ENCODE measurements around the gene CES4A. TPM values are rescaled to one million over a fixed set of nuclear protein-coding genes. Genes with fewer than 3 reads are reported as not detected.

CES4A gene
- total RNA-seq, 1 experiment from 2014 or later = 1.9 TPM

DNA sequence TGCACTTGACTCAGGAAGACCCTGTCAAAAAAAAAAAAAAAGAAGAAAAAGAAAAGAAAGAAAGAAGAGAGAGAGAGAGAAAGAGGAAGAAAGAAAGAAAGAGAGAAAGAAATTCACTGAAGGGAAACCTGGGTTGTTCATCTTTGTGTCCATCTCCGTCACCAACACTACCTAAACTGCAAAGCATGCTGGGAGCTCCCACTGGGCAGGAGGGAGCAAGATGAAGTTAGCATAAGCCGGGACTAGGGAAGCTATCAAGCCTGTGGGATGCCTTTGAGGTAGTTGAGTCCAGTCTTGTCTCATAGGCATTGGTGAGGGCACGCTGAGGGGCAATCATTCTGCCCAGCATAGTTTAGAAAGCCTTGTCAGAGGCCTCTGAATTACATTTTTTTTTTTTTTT is 32.9 kb downstream of the CES4A start:
- Histone ChIP-seq H3K23ac (ENCODE audit: insufficient read length, low read depth, low read length) (no peak overlapping the region), H4K8ac (replicated peaks; ENCODE audit: insufficient read length, low read depth, low read length) (no peak overlapping the region), H3K4me1 (ENCODE audit: insufficient read depth, low read length) (no peaks in the 10 kb centered on the region), H3K14ac (ENCODE audit: insufficient read depth, low read length) (no peak overlapping the region), H3K4ac (ENCODE audit: low read depth, low read length) (no peak overlapping the region), H3K9ac (ENCODE audit: extremely low read depth, insufficient read length, low read length) (no peak overlapping the region), H3K18ac (ENCODE audit: insufficient read length, low read depth, low read length) (no peak overlapping the region), H2AK5ac (ENCODE audit: insufficient read length, low read length) (no peak overlapping the region), H3K79me1 (ENCODE audit: insufficient read depth, low read depth, low read length, poor library complexity, severe bottlenecking) (no peaks in the 10 kb centered on the region), H3K79me2 (ENCODE audit: insufficient read depth, low read length) (no peaks in the 10 kb centered on the region), H3K23me2 (ENCODE audit: insufficient read length, low read depth, low read length, poor library complexity, severe bottlenecking) (no peaks in the 10 kb centered on the region), H2BK12ac (ENCODE audit: insufficient read length, low read depth, low read length) (no peak overlapping the region), H2BK15ac (ENCODE audit: low read depth, low read length) (no peak overlapping the region), H3K27me3 (ENCODE audit: insufficient read depth, low read length) (no peaks in the 10 kb centered on the region), H3K4me2 (ENCODE audit: insufficient read depth, insufficient read length, low read length) (no peak overlapping the region), H2BK120ac (ENCODE audit: low read depth, low read length, poor library complexity, severe bottlenecking) (no peak overlapping the region), H3K27ac (ENCODE audit: insufficient read length, low read depth, low read length) (no peak overlapping the region), H2AFZ (ENCODE audit: low read length) (no peak overlapping the region), H4K91ac (ENCODE audit: insufficient read length, low read depth, low read length) (no peak overlapping the region), H3K56ac (ENCODE audit: insufficient read length, low read depth, low read length) (no peak overlapping the region), H4K5ac (ENCODE audit: insufficient read length, low read depth, low read length) (no peak overlapping the region), H4K20me1 (ENCODE audit: control insufficient read depth, insufficient read depth, insufficient read length) (no peaks in the 10 kb centered on the region), H3T11ph (ENCODE audit: low read length) (no peak overlapping the region), H3K9me3 (ENCODE audit: control insufficient read depth, low read depth, low read length) (no peaks in the 10 kb centered on the region), H2BK20ac (ENCODE audit: low read depth, low read length, poor library complexity, severe bottlenecking) (no peak overlapping the region), H2BK5ac (ENCODE audit: insufficient read length, low read length) (no peak overlapping the region)
- no peak for TF ChIP-seq CTCF (conservative IDR thresholded peaks at IDR 0.05)
- Mint-ChIP-seq H3K27ac (no peak overlapping the region; a peak in 1 of 7 replicates), H3K4me3 (no peak overlapping the region), H3K4me1 (peaks cover 4 to 8% of the 10 kb centered on the region in 2 experiments), H3K9me3 (no peaks in the 10 kb centered on the region), H3K36me3 (ENCODE audit: insufficient read depth in 1 of 3, low read depth in 3 of 3) (no peaks in the 10 kb centered on the region), H3K27me3 (ENCODE audit: low read depth) (peaks cover 6% of the 10 kb centered on the region)
- no CpG with 5 or more reads among the region's 3 CpGs for WGBS (ENCODE audit: extremely low coverage, insufficient read length, low lambda C conversion rate)
- DNase-seq = no peak

Measured in H9 (cell line).